Skeletal muscle cell (primary cell): Measurements from ENCODE around the gene URAD.
"Not testable (repeated sequence)": the region's sequence is repeated elsewhere in the genome, so short reads cannot be mapped to it uniquely, and the experiment has no call there.

Experiments used
- DNase-seq: peaks from one replicate; pipeline ENCODE4 v3.0.0-alpha.2; 2010; ENCODE audit warnings: low read depth
- H3K4me3 ChIP-seq: 2 replicates; pipeline ENCODE4 v1.5.1; 2011; ENCODE audit warnings: low read depth, mild to moderate bottlenecking, control low read depth, low read length, moderate library complexity

URAD gene

DNA sequence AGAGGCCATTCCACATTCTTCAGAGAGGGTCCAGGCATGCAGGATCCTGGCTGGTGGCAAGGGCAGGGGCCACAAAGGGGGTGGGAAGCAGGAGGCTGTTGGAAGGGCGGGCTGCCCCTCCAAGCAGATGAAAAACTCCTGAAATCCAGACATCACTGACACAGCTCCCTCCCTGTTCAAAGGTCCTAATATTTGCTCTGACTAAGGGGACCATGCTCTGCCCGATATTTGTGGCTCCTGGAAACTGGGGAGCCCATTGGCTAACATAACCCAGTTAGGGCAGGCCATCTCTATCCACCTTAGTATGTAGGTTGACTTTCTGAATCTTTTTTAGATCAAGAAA is 16.0 kb downstream of the URAD start:
- no peak for DNase-seq

DNA sequence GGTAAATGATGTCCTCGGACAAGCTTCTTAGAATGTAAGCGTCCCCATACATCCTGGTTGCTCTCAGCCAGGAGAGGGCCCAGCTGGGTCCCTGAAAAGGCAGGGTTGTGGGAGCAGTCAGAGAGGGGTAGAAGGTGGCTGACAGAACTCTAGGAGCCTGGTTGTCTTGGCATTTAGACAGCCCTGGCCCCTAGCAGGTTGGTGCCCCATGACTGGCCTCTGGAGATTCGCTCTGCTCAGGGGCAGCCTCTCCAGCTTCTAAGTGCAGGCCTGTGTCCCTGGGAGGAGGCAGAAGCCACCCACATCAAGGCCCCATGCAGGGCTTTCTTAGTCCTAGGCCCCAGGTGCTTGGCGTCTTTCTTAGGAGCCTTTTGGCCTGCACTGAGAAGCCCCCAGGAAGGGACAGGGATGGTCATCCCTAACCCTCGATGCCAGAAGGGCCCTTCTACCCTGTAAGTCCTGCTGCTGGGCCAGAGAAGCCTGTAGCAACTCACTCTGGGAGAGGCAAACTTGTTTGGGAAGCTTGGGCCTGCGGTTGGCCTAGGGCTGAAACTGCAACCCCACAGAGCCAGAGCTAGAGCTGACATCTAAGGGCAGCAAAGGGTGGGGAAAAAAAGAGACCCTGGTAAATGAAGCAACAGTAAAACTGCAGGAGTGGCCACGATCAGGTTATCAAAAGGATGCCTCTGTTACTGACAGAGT is 16.6 kb downstream of the URAD start:
- DNase-seq: no peak
- no peak overlapping the region for H3K4me3 ChIP-seq

More for the DNA sequence above, 16.0 kb downstream of the URAD start:
- no peak overlapping the region for H3K4me3 ChIP-seq

DNA sequence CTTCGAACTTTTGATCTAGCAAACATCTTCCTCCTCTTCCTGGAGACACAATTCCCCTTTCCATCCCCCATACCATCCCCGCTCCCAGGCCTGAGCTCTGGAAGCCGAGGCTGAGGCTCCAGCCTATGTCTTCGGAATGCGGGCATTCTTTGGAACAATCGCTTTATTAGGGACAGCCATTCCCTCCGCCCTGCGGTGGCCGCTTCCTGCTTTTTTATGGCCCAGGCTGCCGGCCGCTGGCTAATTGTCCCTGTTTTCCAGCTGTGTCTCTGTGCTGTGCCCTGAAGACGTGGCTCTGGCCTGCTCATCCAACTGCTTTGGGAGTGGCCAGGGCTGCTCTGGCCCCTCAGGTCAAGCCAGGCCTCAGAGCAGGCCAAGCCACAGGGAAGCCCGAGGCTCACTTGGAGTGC is 17.3 kb downstream of the URAD start:
- H3K4me3 ChIP-seq: no peak overlapping the region
- no peak for DNase-seq

DNA sequence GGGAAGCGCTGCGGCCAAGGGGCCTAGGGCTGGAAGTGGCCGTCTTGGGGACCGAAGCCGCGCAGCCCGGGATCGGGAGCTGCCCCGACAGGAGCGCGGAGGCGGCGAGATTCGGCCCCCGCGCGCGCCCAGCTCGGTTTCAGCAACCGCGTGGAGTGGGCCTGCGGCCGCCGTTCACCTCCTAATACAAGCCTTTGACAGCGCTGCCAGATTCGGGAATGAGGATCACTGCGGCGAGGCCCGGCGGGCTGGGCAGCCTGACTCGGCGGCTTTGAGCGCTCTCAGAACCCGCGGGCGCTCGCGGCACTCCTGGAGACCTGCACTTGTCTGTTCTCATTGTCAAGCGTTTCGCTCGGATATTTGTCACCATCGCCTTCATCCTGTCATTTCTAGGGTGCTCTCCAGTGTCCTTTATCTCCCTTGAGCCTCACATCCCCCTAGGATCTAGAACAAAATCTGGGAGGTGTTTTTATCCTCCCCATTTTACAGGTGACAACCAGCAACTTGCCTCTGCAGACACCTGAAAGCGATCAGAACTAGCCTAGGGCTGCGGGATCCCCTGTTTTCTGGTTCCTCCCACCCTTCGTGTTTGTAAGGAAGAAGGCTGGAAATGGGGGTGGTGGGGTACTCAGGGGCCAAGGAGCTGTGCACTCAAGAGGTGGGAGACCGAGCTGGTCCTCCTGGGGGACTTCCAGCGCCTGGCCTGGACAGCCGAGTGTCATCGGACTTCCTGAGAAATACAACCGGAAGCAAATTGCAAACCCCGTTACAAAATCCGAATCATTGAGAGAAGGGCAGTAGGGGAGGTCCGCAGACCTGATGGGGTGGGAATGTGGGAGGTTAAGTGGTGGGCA is 17.9 kb downstream of the URAD start:
- no peak overlapping the region for H3K4me3 ChIP-seq
- DNase-seq: no peak

DNA sequence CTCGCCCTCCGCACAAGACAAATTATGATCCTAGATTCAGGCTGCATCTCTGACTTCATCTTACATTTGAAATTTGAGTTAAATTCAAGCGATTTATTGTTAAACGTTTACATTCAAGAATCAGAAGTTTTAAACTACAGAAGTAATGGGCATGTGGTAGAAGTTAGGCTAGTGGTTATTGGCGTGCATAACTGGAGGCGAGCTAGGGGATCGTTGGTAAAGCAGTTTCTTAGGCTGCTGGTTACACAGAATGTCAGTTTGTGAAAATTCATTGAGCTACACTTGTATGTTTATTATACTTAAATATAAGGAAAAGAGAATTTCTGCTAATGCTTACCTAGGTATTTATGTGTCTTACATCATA is 18.6 kb downstream of the URAD start:
- no peak for DNase-seq
- H3K4me3 ChIP-seq: no peak overlapping the region

DNA sequence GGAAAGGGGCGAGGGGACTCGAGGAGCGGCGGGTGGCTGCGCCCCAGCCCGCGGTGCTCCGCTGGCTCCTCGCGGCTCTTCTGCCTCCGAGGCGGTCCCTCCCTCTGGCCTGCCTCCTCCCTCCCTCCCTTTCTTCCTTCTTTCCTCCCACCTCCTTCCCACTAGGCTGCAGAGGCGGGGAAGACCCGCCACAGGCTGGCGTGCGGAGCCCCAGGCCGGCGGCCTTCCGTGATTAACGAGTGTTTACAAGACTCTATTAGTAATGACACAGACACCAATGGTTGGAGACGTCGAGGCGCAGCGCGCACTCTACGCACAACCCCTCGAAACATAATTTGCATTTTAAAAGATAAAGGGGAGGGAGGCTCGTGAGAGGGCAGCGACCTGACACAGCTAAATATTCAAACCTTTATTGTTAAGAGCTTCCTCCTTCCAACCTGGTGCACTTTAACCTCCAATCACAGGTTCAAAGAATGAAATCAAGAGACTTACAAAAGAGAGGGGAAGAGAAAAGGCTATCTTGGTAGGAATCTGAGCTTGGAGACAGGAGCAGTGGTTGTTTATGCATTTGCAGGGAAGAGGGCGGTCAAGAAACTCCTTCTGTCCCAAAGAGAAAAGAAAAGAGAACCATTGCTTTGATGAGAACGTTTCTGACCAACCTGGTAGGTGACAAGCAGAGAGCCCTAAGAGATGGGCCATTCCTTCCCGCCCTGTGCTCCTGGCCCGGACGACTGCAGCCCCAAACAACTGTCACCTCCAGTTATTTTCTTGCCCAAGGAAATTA is 19.2 kb downstream of the URAD start, which contains the start of gene CDX2:
Gene CDX2, minus strand, starts transcription at position 234 of the 784 bp plus-strand sequence. CDS start 309 bp downstream, outside the sequence.
- no peak for DNase-seq
- H3K4me3 ChIP-seq: no peak within 1 kb of the TSS

DNA sequence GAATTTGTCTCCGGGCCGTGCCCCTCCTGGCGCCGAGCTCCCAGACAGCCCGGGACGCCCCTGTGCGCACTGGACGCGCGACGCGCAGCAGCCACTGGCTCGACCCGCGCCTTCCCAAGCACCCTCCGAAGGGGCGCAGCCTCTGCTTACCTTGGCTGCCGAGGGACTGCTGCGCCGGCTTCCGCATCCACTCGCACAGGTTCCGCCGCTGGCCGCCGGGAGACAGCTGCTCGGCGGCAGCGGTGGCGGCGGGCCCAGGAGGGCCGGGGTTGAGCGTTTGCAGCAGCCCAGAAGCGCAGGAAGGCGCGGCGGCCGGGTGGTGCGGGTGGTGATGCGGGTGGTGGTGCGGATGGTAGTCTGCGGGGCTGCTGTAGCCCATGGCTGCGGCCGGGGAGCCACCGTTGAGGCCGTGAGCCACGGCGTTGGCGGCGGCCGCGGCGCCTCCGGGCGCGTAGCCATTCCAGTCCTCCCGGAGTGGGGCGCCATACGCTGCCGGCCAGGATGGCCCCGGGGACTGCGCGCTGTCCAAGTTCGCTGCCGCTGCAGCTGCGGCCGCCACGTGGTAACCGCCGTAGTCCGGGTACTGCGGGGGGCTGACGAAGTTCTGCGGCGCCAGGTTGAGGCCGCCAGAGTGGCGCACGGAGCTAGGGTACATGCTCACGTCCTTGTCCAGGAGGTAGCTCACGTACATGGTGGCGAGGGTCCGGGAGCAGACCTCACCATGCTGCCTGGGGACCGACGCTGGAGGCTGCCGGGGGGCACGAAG is 20.0 kb downstream of the URAD start:
- no peak overlapping the region for H3K4me3 ChIP-seq
- DNase-seq: no peak

DNA sequence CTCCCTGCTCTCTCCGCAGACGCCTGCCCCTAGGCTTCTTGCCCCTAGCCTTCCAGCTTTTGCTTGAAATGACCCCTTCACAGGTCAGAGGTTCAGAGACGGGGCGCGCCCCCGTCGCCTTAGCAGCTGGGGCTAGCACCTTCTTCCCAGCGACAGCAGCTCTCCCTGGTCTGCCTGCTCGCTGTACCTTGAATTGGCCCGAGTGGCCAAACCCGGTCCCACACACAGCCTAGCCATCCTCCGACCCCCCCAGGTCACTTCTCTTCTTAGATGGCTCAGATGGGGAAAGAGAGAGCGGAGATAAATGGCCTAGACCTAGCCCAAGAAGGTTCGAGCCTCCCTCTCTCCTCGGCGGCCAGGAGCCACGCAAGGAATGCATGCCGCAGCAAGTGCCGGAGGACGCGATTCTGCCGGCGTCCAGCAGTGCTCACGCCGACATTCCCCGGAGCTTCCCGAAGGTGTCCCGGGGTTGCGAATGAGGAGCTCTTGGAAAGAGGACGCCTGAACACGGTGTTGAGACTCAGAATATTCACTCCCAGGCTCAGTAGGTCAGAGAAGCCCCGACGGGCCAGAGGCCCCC is 20.7 kb downstream of the URAD start:
- no peak overlapping the region for H3K4me3 ChIP-seq
- no peak for DNase-seq

DNA sequence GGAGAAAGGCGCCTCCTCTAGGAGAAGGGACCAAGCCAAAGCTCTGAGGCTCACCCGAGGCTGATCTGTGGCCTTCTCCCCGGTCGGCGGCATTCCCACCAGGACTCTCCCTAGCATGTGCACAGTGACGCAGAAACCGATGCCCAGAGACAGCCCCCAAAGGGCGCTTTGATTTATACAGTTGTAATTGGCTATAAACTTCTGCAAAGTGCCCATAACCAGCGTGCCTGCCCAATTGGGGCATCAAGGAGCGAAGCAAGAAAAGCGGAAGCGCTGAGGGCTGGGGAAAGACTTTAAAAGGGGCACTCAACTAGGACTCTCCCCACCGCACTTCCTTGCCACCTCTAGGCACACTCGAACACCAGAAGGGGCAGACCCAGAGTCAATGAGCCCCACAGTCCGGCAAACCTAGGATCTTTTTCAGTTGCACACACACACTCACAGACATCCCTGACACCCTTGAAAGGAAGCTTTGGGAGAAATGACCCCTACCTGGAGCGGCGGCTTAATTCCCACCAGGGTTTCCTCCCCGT is 21.2 kb downstream of the URAD start:
- DNase-seq: no peak
- no peak overlapping the region for H3K4me3 ChIP-seq

DNA sequence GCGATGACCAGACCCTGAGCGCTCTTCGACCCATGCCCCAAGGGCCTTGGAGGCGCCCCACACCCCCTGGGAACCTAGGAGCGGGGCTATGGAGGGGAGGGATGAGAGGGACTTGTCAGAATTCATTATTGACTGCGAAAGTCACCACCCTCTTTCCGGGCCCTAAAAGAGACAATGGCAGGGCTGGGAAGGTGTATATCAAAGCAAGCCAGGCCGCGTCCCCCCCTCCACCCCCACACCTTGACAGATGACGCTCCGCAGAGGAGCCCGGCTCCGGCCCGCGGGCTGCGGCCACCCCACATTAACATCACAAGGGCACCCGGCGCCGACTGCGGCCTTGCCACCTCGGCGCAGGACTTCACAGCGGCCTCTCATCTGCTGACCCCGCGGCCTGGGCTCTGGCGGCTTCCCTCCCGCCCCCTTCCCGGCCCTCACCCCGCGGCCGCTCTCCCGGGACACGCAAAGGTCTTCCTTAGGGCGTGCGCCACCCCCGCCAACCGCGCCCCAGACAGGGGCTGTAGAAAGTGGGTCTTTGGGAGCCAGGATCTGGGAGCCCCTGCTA is 21.8 kb downstream of the URAD start:
- no peak overlapping the region for H3K4me3 ChIP-seq
- DNase-seq: no peak

DNA sequence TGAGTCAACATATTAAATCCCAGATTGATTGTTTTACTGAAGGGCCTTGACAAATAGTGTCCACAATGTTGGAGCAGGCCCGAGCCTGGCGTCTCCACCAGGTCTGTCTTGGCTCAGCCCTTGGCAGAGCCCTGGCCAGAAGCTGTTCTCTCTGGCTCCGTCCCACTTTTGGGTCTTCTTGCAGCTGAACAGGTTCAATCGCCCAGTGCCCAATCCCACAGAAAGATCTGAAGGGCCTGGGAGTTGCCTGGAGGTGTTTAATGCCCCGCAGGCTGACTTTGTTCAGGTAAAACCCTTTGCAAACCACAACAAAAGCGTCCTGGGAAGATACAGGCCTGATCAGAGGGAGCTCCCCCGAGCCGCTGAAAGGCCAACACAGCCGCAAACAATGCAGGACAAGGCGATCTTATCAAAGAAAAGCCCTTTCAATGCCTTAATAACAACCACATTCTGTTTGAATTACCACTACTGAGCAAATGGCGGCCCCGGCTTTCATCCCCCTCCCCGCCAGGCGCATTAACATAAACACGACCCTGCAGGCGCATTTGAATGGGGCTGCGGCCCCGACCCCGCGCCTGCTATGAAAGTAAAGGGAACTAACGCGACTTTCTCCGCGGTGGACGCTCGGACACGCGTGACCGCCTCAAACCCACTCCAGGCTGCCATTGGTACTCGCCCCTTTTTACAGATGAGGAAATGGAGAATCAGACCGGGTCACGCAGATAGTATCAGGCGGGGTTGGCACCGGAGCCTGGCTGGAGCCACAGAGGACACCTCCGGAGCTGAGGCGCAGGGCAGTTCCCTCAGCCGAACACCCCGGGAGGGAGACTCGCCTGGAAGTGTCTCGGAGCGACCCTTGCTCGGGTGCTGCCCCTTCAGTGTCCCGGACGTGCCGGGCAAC is 22.5 kb downstream of the URAD start:
- no peak for DNase-seq
- no peak overlapping the region for H3K4me3 ChIP-seq

DNA sequence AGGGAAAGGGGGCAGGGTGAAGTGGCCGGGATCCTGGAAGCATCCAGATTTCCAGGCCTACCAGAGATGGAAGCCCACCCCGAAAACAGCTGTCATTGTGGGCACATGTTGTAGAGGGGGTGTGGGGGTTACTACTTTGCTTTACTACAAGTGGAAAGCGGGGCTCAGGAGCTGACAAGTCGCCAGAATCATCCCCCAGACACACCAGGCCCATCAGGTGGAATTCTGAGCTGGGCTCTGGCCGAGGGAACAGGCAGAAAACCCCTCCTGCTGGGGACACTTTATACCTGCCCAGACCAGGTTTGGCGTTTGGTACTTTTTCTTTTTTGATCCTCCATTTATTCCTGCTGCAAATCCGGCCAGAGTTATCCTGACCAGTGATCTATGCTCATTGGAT is 23.2 kb downstream of the URAD start:
- DNase-seq: no peak

DNA sequence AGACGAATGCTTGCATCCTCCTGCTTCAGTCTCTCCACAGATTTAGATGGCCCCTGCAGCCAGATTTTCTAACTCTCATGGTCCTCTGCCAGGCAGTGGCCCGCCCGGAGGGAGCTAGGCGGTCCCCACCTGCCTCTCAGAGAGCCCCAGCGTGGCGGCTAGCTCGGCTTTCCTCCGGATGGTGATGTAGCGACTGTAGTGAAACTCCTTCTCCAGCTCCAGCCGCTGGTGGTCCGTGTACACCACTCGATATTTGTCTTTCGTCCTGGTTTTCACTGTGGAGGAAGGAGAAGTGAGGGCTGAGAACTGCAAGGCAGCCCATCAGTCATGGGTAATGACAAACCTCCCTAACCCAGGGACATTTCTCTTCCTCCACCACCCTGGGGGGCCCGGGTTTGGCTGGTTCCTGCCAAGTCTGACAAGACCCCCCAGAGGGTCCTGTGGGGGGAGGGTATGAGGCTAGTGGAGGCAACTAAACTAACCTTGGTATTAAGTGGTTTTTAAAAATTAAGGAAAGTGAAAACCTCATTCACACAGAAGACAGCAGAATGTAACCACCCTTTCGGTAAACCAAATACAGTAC is 23.7 kb downstream of the URAD start:
- DNase-seq: no peak
- no peak overlapping the region for H3K4me3 ChIP-seq

More for the DNA sequence above, 23.2 kb downstream of the URAD start:
- no peak overlapping the region for H3K4me3 ChIP-seq

DNA sequence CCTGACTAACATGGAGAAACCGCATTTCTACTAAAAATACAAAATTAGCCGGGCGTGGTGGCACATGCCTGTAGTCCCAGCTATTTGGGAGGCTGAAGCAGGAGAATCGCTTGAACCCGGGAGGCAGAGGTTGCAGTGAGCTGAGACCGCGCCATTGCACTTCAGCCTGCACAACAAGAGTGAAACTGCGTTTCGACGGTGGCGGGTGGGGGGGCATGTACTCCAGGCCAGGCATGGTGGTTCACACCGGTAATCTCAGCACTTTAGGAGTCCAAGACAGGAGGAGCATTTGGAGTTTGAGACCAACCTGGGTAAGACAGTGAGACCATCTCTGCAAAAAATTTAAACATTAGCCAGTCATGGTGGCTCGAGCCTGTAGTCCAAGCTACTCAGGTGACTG is 24.3 kb downstream of the URAD start:
- DNase-seq, H3K4me3 ChIP-seq: not testable (repeated sequence)

DNA sequence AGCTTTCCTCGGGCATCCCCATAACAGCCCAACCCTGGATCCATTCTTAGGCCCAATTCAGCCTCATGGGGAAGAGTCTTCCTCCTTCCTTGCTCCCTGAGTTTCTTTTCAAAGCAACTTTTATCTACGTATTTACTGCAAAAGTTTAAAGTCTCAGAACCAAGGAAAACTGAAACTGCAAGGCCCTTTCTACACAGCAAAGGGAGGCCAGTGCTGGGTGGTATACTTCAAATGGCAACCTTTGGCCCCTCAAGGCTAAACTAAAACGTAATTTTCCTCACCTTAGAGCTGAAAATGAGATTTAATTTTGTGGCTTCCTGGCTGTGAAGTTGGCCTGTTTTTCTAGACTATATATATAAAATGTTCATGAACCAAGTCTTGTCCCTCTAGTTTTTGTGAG is 25.0 kb downstream of the URAD start:
- H3K4me3 ChIP-seq: no peak overlapping the region
- DNase-seq: no peak

DNA sequence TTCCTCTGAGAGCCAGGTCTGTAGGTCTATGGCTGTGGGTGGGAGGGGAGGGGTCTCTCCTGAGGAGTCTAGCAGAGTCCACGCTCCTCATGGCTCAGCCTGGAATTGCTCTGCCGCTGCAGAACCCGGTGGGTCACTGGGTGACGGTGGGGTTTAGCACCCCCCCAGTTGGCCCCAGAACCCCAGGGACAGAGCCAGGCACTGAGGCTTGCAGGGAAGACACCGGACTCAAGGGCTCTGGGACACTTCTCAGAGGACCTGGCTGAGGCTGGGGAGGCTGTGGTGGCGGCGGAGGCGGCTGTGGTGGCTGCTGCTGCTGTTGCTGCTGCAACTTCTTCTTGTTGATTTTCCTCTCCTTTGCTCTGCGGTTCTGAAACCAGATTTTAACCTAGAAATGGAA is 25.5 kb downstream of the URAD start:
- no peak for DNase-seq
- H3K4me3 ChIP-seq: no peak overlapping the region

DNA sequence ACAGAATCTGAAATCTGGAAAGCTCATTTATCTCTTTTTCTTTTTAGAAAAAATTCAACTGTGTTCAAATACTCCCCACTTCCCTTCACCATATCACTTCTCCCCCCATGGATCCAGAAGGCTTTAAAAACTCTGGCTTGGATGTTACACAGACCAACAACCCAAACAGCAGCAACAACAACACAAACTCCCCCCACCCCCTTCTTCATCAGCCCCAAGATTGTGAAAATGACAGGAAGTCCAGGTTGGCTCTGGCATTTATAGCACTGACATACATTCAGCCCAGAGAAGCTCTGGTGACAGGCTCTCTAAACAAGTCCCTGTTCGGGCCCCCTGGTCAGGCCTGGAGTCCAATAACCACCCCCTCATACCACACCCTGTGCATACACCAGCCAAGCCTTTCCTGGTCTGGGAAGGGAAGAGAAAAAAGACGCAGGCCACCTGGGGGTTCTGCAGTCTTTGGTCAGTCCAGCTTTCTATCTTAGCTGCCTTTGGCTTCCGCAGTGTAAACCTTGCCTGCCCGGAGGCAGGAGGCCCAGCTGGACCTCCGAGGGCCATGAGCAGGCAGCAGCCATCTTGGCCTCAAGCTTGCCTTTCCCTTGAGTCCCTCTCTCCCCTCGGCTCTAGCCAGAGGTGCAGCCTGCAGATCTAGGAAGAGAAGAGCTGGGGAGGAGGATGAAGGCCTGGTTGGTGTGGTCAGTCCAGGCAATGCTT is 26.2 kb downstream of the URAD start:
- no peak for DNase-seq
- H3K4me3 ChIP-seq: no peak overlapping the region
